Liver (tissue), 3 donors: Measurements from ENCODE around the gene SKI.

ENCODE experiments used
- ATF3 ChIP-seq: IDR thresholded peaks from 2 replicates; pipeline ENCODE4 v1.6.1; 2016; ENCODE audit warnings: antibody characterized with exemption
- FOXA1 ChIP-seq: IDR thresholded peaks from 2 replicates; pipeline ENCODE4 v1.6.1; 2016; ENCODE audit warnings: antibody characterized with exemption
- HNF4G ChIP-seq: IDR thresholded peaks from 2 replicates; pipeline ENCODE4 v1.6.1; 2016; ENCODE audit warnings: antibody characterized with exemption
- JUND ChIP-seq, 2 donors: IDR thresholded peaks; 2 replicates each; pipeline ENCODE4 v1.6.1; 2016; ENCODE audit warnings: antibody characterized with exemption in 2 of 2
- RAD21 ChIP-seq, 2 donors: IDR thresholded peaks; 2 replicates each; pipeline ENCODE4 v1.6.1; 2016; ENCODE audit warnings: antibody characterized with exemption in 2 of 2, mild to moderate bottlenecking in 2 of 2
- REST ChIP-seq: IDR thresholded peaks from 2 replicates; pipeline ENCODE4 v1.6.1; 2016; ENCODE audit warnings: antibody characterized with exemption, mild to moderate bottlenecking
- SP1 ChIP-seq: IDR thresholded peaks from 2 replicates; pipeline ENCODE4 v1.6.1; 2018; ENCODE audit warnings: antibody characterized with exemption, mild to moderate bottlenecking
- YY1 ChIP-seq: IDR thresholded peaks from 2 replicates; pipeline ENCODE4 v1.6.1; 2016; ENCODE audit warnings: antibody characterized with exemption, mild to moderate bottlenecking
- TF ChIP-seq, protein P1 (sequence below): fragments of 150-350 bp; IDR thresholded peaks from 2 replicates; pipeline ENCODE4 v1.5.1; 2017; ENCODE audit warnings: improper control_type of control experiment, low read depth, low read length; ENCODE audit not compliant: missing input control
- TF ChIP-seq, protein P2 (sequence below): IDR thresholded peaks from 2 replicates; pipeline ENCODE4 v1.6.1; 2016; ENCODE audit warnings: antibody characterized with exemption
- TF ChIP-seq, protein P3 (sequence below): IDR thresholded peaks from 2 replicates; pipeline ENCODE4 v1.6.1; 2016; ENCODE audit warnings: antibody characterized with exemption
- donor health status: healthy.
- donor health status: healthy.

DNA sequence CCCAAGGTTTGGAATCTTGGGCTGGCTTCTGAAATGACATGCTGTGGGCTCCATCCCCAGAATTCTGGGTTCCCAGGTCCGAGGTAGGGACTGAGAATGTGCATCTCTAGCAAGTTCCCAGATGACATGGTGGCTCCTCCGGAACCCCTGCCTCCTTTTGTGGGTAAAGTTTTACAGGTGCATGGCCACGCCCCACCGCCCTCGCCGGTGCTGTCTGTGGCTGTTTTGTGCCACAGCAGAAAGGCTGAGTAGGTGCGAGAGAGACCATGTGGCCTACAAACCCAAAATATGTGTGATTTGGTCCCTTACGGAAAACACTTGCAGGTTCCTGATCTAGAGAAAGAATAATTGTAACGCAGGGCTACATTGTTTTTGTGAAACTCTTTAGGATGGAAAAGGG is 30.9 kb downstream of the SKI start:
- TF ChIP-seq, protein P1, sequence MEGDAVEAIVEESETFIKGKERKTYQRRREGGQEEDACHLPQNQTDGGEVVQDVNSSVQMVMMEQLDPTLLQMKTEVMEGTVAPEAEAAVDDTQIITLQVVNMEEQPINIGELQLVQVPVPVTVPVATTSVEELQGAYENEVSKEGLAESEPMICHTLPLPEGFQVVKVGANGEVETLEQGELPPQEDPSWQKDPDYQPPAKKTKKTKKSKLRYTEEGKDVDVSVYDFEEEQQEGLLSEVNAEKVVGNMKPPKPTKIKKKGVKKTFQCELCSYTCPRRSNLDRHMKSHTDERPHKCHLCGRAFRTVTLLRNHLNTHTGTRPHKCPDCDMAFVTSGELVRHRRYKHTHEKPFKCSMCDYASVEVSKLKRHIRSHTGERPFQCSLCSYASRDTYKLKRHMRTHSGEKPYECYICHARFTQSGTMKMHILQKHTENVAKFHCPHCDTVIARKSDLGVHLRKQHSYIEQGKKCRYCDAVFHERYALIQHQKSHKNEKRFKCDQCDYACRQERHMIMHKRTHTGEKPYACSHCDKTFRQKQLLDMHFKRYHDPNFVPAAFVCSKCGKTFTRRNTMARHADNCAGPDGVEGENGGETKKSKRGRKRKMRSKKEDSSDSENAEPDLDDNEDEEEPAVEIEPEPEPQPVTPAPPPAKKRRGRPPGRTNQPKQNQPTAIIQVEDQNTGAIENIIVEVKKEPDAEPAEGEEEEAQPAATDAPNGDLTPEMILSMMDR, result no peak
- no peak for TF ChIP-seq RAD21 (IDR thresholded peaks at IDR 0.05)
- TF ChIP-seq YY1, result no peak
- TF ChIP-seq SP1, result no peak
- TF ChIP-seq ATF3, result no peak
- no peak for TF ChIP-seq HNF4G
- TF ChIP-seq REST, result no peak
- TF ChIP-seq JUND (IDR thresholded peaks at IDR 0.05), result no peak
- TF ChIP-seq, protein P2, sequence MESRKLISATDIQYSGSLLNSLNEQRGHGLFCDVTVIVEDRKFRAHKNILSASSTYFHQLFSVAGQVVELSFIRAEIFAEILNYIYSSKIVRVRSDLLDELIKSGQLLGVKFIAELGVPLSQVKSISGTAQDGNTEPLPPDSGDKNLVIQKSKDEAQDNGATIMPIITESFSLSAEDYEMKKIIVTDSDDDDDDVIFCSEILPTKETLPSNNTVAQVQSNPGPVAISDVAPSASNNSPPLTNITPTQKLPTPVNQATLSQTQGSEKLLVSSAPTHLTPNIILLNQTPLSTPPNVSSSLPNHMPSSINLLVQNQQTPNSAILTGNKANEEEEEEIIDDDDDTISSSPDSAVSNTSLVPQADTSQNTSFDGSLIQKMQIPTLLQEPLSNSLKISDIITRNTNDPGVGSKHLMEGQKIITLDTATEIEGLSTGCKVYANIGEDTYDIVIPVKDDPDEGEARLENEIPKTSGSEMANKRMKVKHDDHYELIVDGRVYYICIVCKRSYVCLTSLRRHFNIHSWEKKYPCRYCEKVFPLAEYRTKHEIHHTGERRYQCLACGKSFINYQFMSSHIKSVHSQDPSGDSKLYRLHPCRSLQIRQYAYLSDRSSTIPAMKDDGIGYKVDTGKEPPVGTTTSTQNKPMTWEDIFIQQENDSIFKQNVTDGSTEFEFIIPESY, result no peak
- TF ChIP-seq, protein P3, sequence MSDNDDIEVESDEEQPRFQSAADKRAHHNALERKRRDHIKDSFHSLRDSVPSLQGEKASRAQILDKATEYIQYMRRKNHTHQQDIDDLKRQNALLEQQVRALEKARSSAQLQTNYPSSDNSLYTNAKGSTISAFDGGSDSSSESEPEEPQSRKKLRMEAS, result no peak
- no peak for TF ChIP-seq FOXA1
